ENCODE data around the gene STX5.

Gene STX5

GRCh38 chr11:62789576-62789975, 42.3 kb downstream of the STX5 start:
- DNase-seq (ENCODE audit: low read depth), result no peak
- H3K4me3 ChIP-seq (replicated peaks; ENCODE audit: low read depth, low read length), result no peak overlapping the region
- TF ChIP-seq, protein P1, sequence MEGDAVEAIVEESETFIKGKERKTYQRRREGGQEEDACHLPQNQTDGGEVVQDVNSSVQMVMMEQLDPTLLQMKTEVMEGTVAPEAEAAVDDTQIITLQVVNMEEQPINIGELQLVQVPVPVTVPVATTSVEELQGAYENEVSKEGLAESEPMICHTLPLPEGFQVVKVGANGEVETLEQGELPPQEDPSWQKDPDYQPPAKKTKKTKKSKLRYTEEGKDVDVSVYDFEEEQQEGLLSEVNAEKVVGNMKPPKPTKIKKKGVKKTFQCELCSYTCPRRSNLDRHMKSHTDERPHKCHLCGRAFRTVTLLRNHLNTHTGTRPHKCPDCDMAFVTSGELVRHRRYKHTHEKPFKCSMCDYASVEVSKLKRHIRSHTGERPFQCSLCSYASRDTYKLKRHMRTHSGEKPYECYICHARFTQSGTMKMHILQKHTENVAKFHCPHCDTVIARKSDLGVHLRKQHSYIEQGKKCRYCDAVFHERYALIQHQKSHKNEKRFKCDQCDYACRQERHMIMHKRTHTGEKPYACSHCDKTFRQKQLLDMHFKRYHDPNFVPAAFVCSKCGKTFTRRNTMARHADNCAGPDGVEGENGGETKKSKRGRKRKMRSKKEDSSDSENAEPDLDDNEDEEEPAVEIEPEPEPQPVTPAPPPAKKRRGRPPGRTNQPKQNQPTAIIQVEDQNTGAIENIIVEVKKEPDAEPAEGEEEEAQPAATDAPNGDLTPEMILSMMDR (IDR thresholded peaks at IDR 0.05; ENCODE audit: low read length, missing control alignments), result no peak

DNA sequence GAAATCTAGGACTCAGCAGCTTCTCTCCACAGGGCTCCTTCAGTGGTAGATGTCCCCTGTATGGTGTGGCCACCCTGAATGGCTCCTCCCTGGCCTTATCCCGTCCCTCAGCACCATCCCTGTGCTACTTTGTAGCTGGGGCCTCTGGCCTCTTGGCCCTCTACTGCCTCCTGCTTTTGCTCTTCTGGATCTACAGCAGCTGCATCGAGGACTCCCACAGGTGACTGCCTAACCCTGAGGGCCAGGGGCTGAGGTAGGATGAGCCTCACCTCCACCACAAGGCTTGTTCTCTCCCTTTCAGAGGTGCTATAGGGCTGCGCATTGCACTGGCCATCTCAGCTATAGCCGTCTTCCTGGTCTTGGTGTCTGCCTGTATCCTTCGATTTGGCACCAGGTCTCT, 42.9 kb downstream of the STX5 start:
- DNase-seq (ENCODE audit: low read depth), result no peak
- TF ChIP-seq, protein P1 (IDR thresholded peaks at IDR 0.05; ENCODE audit: low read length, missing control alignments), result no peak
- no peak overlapping the region for H3K4me3 ChIP-seq (replicated peaks; ENCODE audit: low read depth, low read length)

DNA sequence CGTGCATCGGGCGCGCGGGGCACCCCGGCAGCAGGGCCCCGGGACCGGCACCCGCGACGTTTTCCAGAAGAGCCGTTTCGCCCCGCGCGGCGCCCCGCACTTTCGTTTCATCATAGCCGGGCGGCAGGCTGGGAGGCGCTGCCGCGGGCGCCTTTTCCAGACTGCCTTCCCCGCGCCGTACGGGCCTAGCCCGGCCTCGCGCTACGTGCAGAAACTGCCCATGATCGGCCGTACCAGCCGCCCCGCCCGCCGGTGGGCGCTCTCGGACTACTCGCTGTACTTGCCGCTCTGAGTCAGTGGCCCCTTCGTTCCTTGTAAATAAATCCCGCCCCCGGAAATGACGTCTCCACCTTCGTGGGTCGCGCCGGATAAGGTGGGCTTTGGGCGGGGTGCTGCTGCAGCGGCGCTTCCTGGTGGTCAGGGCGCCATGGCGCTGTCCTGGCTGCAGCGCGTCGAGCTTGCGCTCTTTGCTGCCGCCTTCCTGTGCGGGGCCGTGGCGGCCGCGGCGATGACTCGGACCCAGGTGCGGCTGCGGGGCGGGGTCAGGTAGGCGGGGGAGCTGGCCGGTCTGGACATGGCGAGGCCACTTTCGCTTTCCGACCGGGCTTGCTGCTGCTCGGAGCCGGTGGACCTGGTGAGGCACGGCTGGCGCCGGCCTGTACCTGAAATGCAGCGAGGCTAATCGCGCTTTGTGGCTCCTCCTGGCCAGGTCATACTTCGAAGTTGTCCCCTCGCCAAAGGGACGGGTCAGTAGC, 44.7 kb downstream of the STX5 start, which contains the start of gene TMEM179B:
Gene TMEM179B, plus strand, starts transcription at position 398 of the 755 bp plus-strand sequence. Its CDS starts 30 bp downstream, at position 428.
- peak within 1 kb of the TSS; percentile 89 for H3K4me3 ChIP-seq (replicated peaks; ENCODE audit: low read depth, low read length)
- TF ChIP-seq, protein P1 (IDR thresholded peaks at IDR 0.05; ENCODE audit: low read length, missing control alignments), result peak; percentile 54
- DNase-seq (ENCODE audit: low read depth), result peak; percentile 98

DNA sequence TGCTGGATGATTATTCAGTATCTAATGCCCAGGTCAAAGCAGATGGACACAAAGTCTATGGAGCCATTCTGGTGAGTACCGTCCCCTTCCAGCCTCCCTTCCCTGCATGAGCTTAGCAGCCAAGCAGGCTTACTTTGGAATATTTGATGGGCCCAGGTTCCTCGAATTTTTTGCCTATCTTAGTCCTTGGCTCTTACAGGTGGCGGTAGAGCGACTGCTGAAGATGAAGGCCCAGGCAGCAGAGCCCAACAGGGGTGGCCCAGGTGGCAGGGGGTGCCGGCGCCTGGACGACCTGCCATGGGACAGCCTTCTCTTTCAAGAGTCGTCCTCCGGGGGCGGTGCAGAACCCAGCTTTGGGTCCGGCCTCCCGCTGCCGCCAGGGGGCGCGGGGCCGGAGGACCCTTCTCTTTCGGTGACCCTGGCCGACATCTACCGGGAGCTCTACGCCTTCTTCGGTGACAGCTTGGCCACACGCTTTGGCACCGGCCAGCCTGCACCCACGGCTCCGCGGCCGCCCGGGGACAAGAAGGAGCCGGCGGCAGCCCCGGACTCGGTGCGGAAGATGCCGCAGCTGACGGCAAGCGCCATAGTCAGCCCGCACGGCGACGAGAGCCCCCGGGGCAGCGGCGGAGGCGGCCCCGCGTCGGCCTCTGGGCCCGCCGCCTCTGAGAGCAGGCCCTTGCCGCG, 45.4 kb downstream of the STX5 start:
- DNase-seq (ENCODE audit: low read depth), result peak; percentile 78
- H3K4me3 ChIP-seq (replicated peaks; ENCODE audit: low read depth, low read length), result peak overlapping the region; percentile 89

DNA sequence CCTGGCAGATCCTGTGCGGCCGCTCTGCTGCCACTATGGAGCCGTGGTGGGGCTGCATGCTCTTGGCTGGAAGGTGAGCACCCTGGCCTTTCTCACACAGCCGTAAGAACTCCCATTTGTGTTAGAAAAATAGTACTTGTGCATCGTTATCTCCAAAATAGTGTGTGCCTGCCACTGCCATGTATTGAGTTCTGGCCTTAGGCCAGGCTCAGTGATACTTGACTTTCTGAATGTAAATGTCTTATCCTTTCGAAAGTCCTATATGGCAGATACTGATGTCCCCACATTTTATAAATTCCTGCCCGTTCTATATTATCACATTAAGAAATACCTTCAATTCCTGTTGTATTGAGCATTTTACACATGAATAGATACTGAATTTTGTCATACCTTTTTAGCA, 49.1 kb downstream of the STX5 start:
- H3K4me3 ChIP-seq (replicated peaks; ENCODE audit: low read depth, low read length), result no peak overlapping the region
- DNase-seq (ENCODE audit: low read depth), result no peak
- TF ChIP-seq, protein P1 (IDR thresholded peaks at IDR 0.05; ENCODE audit: low read length, missing control alignments), result no peak

More for the DNA sequence above, 45.4 kb downstream of the STX5 start:
- TF ChIP-seq, protein P1 (IDR thresholded peaks at IDR 0.05; ENCODE audit: low read length, missing control alignments), result peak; percentile 92

GRCh38 chr11:62778441-62778840, 53.4 kb downstream of the STX5 start:
- TF ChIP-seq, protein P1 (IDR thresholded peaks at IDR 0.05; ENCODE audit: low read length, missing control alignments), result no peak
- no peak overlapping the region for H3K4me3 ChIP-seq (replicated peaks; ENCODE audit: low read depth, low read length)
- no peak for DNase-seq (ENCODE audit: low read depth)
